Stimulated activated CD4-positive, alpha-beta T cell treated with anti-CD3 and anti-CD28 coated beads, Interleukin-1b, Interleukin-23, amount 100 ng/mL, for 4 hours (primary cell): ENCODE measurements around the gene NFKBIA.
"Not testable (repeated sequence)": the region's sequence is repeated elsewhere in the genome, so short reads cannot be mapped to it uniquely, and the experiment has no call there.

ENCODE experiments used
- DNase-seq, 2 donors: peaks; one replicate each; pipeline ENCODE4 v3.0.0-alpha.2; 2020; ENCODE audit warnings: low read depth in 2 of 2

Gene NFKBIA

GRCh38 chr14:35368583-35369392, 35.8 kb downstream of the NFKBIA start:
- DNase-seq = no peak

- no peak for DNase-seq
Measured at GRCh38 chr14:35368139-35368460, 36.4 kb downstream of the NFKBIA start.

GRCh38 chr14:35367056-35367372, 37.5 kb downstream of the NFKBIA start:
- DNase-seq = no peak

- no peak for DNase-seq
Measured at GRCh38 chr14:35366521-35366976, 38.0 kb downstream of the NFKBIA start.

GRCh38 chr14:35366056-35366451, 38.5 kb downstream of the NFKBIA start:
- no peak for DNase-seq

GRCh38 chr14:35365130-35366055, 39.2 kb downstream of the NFKBIA start:
- peak; percentile 50 to 60 for DNase-seq

- DNase-seq = no peak
Measured at GRCh38 chr14:35362911-35363374, 41.6 kb downstream of the NFKBIA start.

GRCh38 chr14:35362450-35362849, 42.1 kb downstream of the NFKBIA start:
- DNase-seq = no peak

- DNase-seq = no peak
Measured at GRCh38 chr14:35361141-35361480, 43.4 kb downstream of the NFKBIA start.

- not testable (repeated sequence) for DNase-seq
Measured at GRCh38 chr14:35359655-35360054, 44.9 kb downstream of the NFKBIA start.

- DNase-seq = no peak
Measured at GRCh38 chr14:35355981-35356841, 48.3 kb downstream of the NFKBIA start.

- not testable (repeated sequence) for DNase-seq
Measured at GRCh38 chr14:35355235-35355634, 49.3 kb downstream of the NFKBIA start.

- no peak for DNase-seq
Measured at GRCh38 chr14:35353409-35354172, 51.0 kb downstream of the NFKBIA start.

- DNase-seq = no peak
Measured at GRCh38 chr14:35352274-35353233, 52.0 kb downstream of the NFKBIA start.

- DNase-seq = no peak
Measured at GRCh38 chr14:35351897-35352273, 52.7 kb downstream of the NFKBIA start.
